Mesothelial cell of epicardium (in vitro differentiated cells): ENCODE measurements around the gene SELENOS. TPM values are rescaled to one million over a fixed set of nuclear protein-coding genes. Genes with fewer than 3 reads are reported as not detected.

Experiments used
- DNase-seq, 2 experiments: peaks; one replicate each; pipeline ENCODE4 v3.0.0; 2021; ENCODE audit warnings: low spot score in 2 of 2; ENCODE audit not compliant: unreplicated experiment in 2 of 2
- H3K27ac Mint-ChIP-seq: 2 replicates; pipeline ENCODE4 v1.8.0; 2021; ENCODE audit warnings: mixed read lengths
- H3K27me3 Mint-ChIP-seq: 2 replicates; pipeline ENCODE4 v1.8.0; 2021; ENCODE audit warnings: low read depth, mixed read lengths
- H3K36me3 Mint-ChIP-seq: 2 replicates; pipeline ENCODE4 v1.8.0; 2021; ENCODE audit warnings: mixed read lengths
- H3K4me1 Mint-ChIP-seq: 2 replicates; pipeline ENCODE4 v1.8.0; 2021; ENCODE audit warnings: mixed read lengths
- H3K4me3 Mint-ChIP-seq: 2 replicates; pipeline ENCODE4 v1.8.0; 2021; ENCODE audit warnings: mild to moderate bottlenecking, moderate library complexity, mixed read lengths
- H3K9me3 Mint-ChIP-seq: 2 replicates; pipeline ENCODE4 v1.8.0; 2021; ENCODE audit warnings: mixed read lengths
- total RNA-seq: library from RNA; stranded (reverse); gene quantifications from 3 replicates; pipeline ENCODE4 v1.2.1, GENCODE V29; 2021
- TF ChIP-seq, protein P1 (sequence below): fragments of 200-600 bp; sonication (generic); IDR thresholded peaks from one replicate; pipeline ENCODE4 v1.5.0; 2021; ENCODE audit warnings: antibody characterized with exemption; ENCODE audit not compliant: unreplicated experiment

The SELENOS gene
- total RNA-seq, 1 donor from 2014 or later = 38.1 TPM

DNA sequence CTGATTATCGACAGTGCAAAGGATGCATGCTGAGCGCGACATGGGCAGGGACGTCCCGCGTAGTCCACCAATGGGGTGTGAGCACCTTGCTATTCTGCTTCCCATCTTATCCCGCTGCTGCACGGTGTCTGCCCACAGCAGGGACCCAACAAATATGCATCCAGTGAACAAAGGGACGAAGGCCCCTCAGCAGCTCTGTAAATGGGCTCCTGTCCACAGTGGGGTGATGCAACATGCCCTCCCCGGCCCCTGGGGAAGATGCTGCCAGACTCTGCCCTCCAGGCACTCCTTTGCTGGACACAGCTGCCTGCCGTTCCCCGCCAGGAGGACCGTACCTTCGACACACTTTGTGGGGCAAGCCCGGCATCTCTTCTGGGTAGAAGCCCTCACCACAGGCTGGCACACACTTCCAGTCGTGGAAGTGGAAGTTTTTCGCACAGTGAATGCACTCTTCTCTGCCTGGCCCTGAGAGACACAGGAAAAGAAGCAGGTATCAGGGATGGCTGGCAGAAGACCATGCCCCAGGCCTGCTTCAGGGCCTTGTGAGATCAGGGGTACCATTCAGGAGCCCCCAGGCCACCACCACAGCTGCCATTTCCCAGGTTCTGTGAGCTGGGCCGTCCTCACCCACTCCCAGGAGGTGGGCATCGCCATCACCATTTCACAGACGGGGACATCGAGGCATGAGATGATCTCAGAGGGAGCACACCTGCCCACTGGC lies 35.9 kb upstream of the SELENOS start:
- H3K4me3 Mint-ChIP-seq = no peak overlapping the region
- DNase-seq = no peak
- no peaks in the 10 kb centered on the region for H3K4me1 Mint-ChIP-seq
- H3K36me3 Mint-ChIP-seq = no peaks in the 10 kb centered on the region
- TF ChIP-seq, protein P1, sequence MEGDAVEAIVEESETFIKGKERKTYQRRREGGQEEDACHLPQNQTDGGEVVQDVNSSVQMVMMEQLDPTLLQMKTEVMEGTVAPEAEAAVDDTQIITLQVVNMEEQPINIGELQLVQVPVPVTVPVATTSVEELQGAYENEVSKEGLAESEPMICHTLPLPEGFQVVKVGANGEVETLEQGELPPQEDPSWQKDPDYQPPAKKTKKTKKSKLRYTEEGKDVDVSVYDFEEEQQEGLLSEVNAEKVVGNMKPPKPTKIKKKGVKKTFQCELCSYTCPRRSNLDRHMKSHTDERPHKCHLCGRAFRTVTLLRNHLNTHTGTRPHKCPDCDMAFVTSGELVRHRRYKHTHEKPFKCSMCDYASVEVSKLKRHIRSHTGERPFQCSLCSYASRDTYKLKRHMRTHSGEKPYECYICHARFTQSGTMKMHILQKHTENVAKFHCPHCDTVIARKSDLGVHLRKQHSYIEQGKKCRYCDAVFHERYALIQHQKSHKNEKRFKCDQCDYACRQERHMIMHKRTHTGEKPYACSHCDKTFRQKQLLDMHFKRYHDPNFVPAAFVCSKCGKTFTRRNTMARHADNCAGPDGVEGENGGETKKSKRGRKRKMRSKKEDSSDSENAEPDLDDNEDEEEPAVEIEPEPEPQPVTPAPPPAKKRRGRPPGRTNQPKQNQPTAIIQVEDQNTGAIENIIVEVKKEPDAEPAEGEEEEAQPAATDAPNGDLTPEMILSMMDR = no peak
- H3K9me3 Mint-ChIP-seq = no peaks in the 10 kb centered on the region
- H3K27ac Mint-ChIP-seq = no peak overlapping the region
- H3K27me3 Mint-ChIP-seq = peaks cover 8% of the 10 kb centered on the region

DNA sequence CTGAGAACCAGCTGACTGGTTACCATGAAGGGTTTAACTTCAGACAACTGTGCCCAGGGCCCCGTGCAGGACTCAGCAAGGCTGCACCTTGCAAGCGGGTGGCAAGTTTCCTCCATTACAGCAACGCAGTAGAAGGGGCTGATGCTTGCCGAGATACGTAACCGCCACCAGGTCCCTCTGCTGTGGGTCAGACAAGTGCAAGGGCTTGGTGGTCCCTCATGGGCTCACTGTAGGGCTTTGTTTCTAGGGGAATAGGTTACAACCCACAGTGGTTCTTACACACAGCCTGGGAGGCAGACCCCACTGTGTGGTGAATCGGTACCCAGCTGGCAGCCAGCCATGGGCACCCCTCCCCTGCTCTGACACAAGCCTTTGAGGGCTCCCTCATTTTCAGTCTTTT lies 33.2 kb upstream of the SELENOS start:
- no peaks in the 10 kb centered on the region for H3K9me3 Mint-ChIP-seq
- no peak for DNase-seq
- TF ChIP-seq, protein P1 = no peak

DNA sequence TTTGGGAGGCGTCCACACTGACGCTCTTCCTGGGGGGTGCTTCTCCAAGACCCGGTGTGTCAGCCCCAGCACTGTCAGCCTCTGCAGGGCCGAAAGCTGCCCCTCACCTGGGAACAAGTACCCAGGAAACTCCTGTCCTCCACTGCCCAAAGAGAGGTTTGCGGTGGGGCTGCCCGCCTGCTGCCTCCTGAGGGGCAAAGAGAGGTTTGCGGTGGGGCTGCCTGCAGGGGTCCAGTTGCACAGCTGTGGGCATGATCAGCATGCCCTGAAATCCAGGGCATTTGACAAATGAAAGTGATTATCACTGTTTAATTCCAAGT lies 32.8 kb upstream of the SELENOS start:
- Mint-ChIP-seq H3K27me3 (peaks cover 3% of the 10 kb centered on the region), H3K36me3 (no peaks in the 10 kb centered on the region), H3K27ac (no peak overlapping the region), H3K4me3 (no peak overlapping the region), H3K4me1 (no peaks in the 10 kb centered on the region), H3K9me3 (no peaks in the 10 kb centered on the region)
- TF ChIP-seq, protein P1 = no peak
- no peak for DNase-seq

More for the DNA sequence above, 33.2 kb upstream of the SELENOS start:
- Mint-ChIP-seq H3K4me3 (no peak overlapping the region), H3K27ac (no peak overlapping the region), H3K36me3 (no peaks in the 10 kb centered on the region), H3K27me3 (peaks cover 3% of the 10 kb centered on the region), H3K4me1 (no peaks in the 10 kb centered on the region)

DNA sequence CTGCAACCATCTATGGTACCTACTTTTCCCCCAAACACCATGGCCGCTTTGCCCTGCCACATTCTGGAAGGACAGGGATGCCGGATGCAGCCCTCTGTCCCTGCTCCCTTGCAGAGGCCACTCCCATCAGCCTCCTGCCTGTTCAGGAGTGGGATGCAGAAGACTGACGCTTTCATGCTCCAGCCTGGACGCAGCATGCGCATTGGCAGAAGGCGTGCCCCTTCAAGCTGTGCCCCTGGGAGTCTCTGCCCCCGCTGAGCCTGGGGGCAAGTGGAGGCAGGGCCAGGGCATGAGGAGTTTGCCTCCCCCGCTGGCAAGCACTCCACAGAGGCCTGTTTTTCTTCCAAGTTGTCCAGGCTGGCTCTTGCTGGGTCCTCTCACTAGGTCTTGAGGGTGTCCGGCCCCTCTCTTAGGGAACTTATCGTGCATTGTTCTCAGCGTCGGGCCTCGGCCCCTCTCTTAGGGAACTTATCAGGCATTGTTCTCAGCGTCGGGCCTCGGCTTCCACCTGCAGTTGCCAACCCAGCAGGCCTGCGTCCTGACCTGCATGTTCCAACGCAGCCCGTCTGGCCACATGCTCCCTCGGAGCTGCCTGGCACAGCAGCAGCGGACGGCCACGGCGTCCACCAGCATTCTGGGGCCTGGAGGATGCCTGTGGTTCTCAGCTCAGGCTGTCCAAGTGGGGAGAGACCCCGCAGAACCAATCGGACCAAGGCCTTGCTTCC lies 32.3 kb upstream of the SELENOS start:
- H3K36me3 Mint-ChIP-seq = no peaks in the 10 kb centered on the region
- no peaks in the 10 kb centered on the region for H3K9me3 Mint-ChIP-seq
- H3K27ac Mint-ChIP-seq = no peak overlapping the region
- H3K27me3 Mint-ChIP-seq = peaks cover 2% of the 10 kb centered on the region
- H3K4me1 Mint-ChIP-seq = no peaks in the 10 kb centered on the region
- DNase-seq = no peak
- TF ChIP-seq, protein P1 = no peak
- H3K4me3 Mint-ChIP-seq = no peak overlapping the region

DNA sequence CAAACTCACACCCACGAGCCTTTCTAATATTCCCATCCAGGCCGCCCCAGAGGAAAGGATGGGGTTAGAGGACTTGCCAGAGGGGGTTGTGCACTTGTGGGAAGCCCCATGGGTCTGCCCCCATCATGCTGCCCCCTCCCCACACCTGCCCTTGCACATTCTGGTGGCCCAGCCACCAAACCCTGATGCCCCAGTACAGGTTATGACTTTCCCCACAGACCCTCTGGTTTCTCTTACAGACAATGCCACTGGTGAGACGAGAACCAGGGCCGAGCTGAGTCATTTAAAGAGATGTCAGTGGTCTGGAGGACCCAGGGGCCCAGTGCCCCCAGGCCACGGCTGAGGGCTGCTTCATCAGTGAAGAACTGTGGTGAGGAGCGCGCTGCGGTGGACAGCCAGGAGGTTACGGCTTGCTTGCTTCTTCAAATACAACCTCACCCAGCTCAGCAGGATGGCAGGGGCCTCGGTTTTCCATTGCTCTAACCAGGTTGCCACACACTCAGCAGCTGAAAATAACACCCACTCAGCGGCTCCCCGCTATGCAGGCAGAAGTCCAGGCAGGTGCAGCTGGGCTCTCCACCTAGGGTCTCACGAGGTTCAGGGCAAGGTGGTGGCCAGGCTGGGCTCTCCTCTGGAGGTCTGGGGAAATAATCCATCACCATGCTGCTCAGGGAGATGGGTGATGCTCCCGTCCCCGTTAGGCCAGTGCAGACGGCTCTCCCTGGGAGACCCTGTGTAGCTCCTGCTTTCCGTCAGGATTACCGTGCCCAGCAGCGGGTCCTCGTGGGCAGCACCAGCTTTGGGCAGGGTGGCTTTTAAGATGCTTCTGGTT lies 31.5 kb upstream of the SELENOS start:
- Mint-ChIP-seq H3K9me3 (no peaks in the 10 kb centered on the region), H3K27ac (no peak overlapping the region)
- no peak for DNase-seq

More for the DNA sequence above, 31.5 kb upstream of the SELENOS start:
- Mint-ChIP-seq H3K36me3 (no peaks in the 10 kb centered on the region), H3K4me3 (no peak overlapping the region), H3K27me3 (peaks cover 2% of the 10 kb centered on the region), H3K4me1 (no peaks in the 10 kb centered on the region)
- TF ChIP-seq, protein P1 = no peak
